SIG-M5 (cell line): ENCODE results near the gene FBXO10.
"Not testable (repeated sequence)": the region's sequence is repeated elsewhere in the genome, so short reads cannot be mapped to it uniquely, and the experiment has no call there.

Experiments used
- DNase-seq: peaks from one replicate; lab custom pipeline; 2025; lab: John Stamatoyannopoulos, UW

FBXO10 gene

GRCh38 chr9:37511016-37512010, 64.9 kb downstream of the FBXO10 start:
- DNase-seq = no peak

GRCh38 chr9:37510053-37510452, 66.1 kb downstream of the FBXO10 start:
- not testable (repeated sequence) for DNase-seq

- DNase-seq = no peak
Observed at GRCh38 chr9:37509536-37509935, 66.6 kb downstream of the FBXO10 start.

- DNase-seq = no peak
Observed at GRCh38 chr9:37508834-37509206, 67.4 kb downstream of the FBXO10 start.

- DNase-seq = no peak
Observed at GRCh38 chr9:37508135-37508833, 67.9 kb downstream of the FBXO10 start.

GRCh38 chr9:37507566-37508134, 68.5 kb downstream of the FBXO10 start:
- DNase-seq = no peak

- DNase-seq = no peak
Observed at GRCh38 chr9:37504605-37505004, 71.6 kb downstream of the FBXO10 start.

- DNase-seq = no peak
Observed at GRCh38 chr9:37503736-37504135, 72.4 kb downstream of the FBXO10 start.

- no peak for DNase-seq
Observed at GRCh38 chr9:37501957-37502596, 74.1 kb downstream of the FBXO10 start.

- no peak for DNase-seq
Observed at GRCh38 chr9:37499297-37499696, 76.9 kb downstream of the FBXO10 start.

- DNase-seq = no peak
Observed at GRCh38 chr9:37498457-37498856, 77.7 kb downstream of the FBXO10 start.

GRCh38 chr9:37497320-37497719, 78.9 kb downstream of the FBXO10 start:
- no peak for DNase-seq

- no peak for DNase-seq
Observed at GRCh38 chr9:37496020-37496419, 80.2 kb downstream of the FBXO10 start.

GRCh38 chr9:37495571-37495970, 80.6 kb downstream of the FBXO10 start:
- no peak for DNase-seq

- DNase-seq = no peak
Observed at GRCh38 chr9:37491939-37492338, 84.2 kb downstream of the FBXO10 start.

GRCh38 chr9:37486616-37487548, 89.3 kb downstream of the FBXO10 start:
- DNase-seq = no peak

- no peak for DNase-seq
Observed at GRCh38 chr9:37486256-37486615, 89.9 kb downstream of the FBXO10 start.

GRCh38 chr9:37485389-37486255, 90.6 kb downstream of the FBXO10 start, which contains the start of gene POLR1E:
Gene POLR1E, plus strand, starts transcription at chr9:37485948. Its CDS starts 100 bp downstream, at chr9:37486048.
- DNase-seq = peak; percentile 35

- DNase-seq = no peak
Observed at GRCh38 chr9:37480759-37481158, 95.4 kb downstream of the FBXO10 start.

GRCh38 chr9:37477987-37478619, 98.1 kb downstream of the FBXO10 start:
- not testable (repeated sequence) for DNase-seq
